DMS114 treated with DMSO at 0.1 percent for 48 hours (cell line): ENCODE results near the gene OR6K3.
"Not testable (repeated sequence)": the region's sequence is repeated elsewhere in the genome, so short reads cannot be mapped to it uniquely, and the experiment has no call there.

Experiments used
- DNase-seq: peaks from one replicate; lab custom pipeline; 2025; ENCODE audit not compliant: unreplicated experiment; lab: John Stamatoyannopoulos, UW

OR6K3 gene

DNA sequence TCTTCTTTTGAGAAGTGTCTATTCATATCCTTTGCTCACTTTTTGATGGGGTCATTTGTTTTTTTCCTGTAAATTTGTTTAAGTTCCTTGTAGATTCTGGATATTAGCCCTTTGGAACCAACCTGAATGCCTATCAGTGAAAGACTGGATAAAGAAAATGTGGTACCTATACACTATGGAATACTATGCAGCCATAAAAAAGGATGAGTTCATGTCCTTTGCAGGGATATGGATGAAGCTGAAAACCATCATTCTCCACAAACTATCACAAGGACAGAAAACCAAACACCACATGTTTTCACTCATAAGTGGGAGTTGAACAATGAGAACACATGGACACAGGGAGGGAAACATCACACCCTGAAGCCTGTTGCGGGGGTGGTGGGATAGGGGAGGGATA, 32.2 kb downstream of the OR6K3 start:
- not testable (repeated sequence) for DNase-seq

- DNase-seq = no peak
Measured at GRCh38 chr1:158687037-158687436, 33.5 kb downstream of the OR6K3 start.

GRCh38 chr1:158686111-158687009, 34.2 kb downstream of the OR6K3 start, which contains the start of gene SPTA1:
Gene SPTA1 (minus strand): TSS chr1:158686715. CDS start chr1:158686517, 198 bp downstream.
- DNase-seq = no peak

DNA sequence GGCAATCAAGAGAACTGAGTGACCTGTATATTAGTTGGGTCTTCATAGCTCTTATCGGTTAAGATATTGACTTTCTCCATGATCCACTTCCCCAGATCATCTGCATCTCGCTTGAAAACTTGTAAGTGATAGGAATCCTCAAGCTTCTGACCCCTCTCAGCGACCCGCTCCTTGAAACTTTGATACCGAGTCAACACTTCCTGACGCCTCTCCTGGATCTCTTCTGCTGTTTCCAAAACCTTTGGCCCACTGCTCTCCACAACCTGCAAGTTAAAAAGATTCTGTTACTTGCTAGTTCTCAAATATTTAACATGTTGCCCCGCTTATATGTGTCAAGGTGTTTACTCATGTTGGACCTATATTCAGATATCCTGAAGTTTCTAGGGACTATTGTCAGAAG, 35.4 kb downstream of the OR6K3 start:
- DNase-seq = no peak

DNA sequence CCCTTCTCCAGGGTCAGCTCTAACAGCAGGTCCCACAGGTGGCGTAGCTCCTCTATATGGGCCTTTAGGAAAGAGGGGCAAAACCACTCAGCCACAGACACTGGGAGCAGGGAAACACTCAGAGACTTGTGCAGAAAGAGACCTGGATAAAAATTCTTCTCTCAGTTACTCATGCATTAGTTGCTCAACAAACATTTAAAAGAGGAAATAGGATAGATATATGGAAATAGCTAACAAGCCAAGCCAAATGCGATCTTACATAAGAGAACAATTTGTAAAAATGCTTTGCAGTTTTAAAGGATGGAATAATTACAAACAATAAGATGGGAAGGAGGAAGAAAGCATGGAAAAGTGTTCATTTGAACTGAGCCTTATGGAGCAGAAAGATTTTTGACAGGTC, 38.9 kb downstream of the OR6K3 start:
- DNase-seq = no peak

DNA sequence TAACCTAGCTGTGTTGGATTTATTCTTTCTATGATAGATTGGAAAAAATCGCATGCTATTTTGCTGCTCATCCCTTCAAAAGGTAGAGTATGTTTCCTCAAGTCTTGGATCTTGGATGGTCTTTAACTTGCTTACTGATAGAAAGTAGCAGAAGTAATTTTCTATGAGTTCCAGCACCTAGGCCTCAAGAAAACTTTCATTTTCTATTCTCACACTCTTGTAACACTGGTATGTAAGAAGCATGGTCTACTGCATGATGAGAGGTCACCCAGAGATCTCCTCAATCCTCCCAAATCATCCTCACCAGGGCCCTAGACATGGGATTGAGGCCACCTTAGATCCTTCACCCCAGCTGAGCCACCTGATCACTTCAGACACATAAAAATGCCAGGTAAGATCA, 41.2 kb downstream of the OR6K3 start:
- DNase-seq = no peak

DNA sequence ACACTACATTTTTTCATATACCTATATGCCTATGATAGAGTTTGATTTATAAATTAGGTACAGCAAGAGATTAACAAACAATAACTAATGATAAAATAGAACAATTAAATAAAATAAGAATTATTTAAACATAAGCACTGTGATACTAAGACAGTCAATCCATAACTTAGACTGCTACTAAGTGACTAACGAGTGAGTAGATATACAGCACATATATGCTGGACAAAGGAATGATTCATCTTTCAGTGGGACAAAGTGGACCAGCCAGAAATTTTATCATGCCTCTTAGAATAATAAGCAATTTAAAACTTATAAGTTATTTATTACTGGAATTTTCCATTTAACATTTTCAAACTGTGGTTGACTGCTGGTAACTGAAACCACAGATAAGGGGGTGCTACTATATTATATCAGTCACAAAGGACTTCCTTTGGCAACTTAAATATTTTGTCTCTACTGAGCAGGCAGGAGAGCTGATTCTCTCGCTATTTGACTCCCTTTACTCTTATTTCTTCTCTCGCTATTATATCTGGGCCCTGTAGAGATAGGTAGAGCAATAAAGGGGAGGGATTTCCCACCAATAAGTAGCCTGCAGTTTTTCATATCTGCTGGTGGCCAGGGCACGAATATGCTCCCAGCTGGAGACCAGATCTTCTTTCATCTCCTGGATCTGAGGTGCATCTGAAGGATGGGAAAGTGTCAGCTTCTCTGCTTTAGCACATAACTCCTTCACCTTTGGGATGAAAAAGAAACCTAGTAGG, 44.8 kb downstream of the OR6K3 start:
- no peak for DNase-seq

GRCh38 chr1:158674302-158674701, 46.2 kb downstream of the OR6K3 start:
- DNase-seq = no peak
